GM18520 (cell line): ENCODE data around the gene CRB2.

Experiments used
- ATAC-seq: cut with Tn5 transposase; IDR thresholded peaks from one replicate; pipeline ENCODE4 v1.9.1; 2021; ENCODE audit not compliant: unreplicated experiment

CRB2 gene

GRCh38 chr9:123377211-123377971, 21.4 kb downstream of the CRB2 start:
- no peak for ATAC-seq

DNA sequence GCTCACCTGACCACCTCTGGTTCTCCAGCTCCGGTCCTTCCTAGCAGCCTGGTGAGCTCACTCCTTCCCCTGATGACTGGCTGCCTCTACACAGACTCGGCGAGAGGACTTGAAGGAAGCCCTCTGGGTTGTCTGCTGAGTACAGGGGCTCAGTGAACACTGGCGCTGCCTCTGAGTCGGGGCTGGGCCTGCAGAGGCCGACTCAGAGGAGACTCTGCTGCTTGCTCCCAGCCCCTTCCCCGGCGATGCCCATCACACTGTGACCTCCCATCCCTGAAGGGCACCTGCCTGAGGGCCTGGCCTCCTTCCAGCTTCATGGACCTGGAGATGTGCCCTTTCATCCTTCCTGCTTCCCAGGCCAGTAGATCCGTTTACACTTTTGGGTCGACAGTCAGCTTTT, 22.0 kb downstream of the CRB2 start:
- ATAC-seq = no peak

DNA sequence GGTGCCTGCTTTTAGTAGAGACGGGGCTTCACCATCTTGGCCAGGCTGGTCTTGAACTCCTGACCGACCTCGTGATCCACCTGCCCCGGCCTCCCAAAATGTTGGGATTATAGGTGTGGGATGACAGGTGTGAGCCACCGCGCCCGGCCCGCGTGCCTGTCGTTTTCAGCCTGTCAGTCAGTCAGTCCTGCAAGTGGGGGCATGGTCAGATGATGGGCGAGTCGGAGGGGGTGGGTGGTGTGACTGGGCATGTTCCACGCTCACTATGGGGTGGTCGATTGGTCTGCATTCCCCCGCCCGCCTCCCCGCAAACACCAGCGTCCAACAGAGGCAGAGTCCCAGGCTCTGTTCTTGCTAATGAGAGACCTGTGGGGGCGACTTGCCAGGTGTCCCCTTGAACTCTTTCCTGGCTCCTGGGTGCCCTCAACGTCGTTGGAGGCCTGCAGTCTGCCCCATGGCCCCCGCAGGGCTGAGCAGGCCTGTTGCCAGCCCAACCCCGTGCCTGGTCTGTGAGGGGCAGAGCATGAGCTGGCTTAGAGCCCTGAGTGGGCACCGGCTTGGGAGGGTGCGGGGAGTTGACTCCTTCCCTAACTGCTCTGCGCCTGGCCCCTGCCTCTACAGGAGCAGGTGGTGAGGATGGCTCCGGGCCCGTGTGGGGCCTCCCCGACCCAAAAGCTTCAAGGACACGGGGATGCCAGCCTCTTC, 23.1 kb downstream of the CRB2 start:
- ATAC-seq = no peak

DNA sequence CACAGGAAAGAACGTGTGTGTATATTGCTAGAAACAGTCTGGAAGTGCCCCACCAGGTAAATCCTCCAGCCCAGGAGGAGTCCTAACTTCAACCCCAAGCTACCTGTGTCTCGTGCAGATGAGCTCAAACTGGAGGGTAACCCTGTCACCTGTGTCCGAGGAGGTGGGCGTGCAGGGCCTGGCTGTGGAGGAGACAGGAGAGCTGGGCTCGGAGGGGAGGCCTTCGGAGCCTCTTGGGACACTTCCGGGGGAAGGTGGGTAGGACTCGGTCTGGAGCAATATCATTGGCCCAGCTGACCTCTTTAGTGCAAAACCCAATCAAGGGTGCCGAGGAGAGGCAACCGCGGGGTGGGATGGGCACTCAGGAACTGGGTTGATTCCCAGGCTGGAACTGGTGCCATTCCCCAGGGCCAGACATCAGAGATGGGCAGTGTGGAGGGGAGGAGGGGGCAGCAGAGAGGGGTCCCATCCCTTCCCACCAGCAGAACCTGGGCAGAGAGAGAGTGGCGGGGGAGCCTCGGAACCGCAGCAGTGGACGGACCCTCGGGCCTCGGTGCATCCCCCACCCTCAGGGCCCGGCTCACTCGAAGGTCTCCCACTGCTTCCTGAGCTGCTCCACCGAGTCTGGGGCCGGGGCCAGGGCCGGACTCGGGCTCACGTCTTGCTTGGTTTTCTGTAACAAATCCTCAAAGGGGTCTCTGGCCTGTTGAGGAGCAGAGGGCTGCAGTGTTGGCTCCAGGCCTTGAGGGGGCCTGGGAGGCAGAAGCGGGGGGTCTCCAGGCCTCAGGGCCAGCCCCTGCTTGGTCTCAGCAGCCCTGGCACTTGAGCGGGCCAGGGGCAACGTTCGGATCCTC, 25.1 kb downstream of the CRB2 start:
- no peak for ATAC-seq

DNA sequence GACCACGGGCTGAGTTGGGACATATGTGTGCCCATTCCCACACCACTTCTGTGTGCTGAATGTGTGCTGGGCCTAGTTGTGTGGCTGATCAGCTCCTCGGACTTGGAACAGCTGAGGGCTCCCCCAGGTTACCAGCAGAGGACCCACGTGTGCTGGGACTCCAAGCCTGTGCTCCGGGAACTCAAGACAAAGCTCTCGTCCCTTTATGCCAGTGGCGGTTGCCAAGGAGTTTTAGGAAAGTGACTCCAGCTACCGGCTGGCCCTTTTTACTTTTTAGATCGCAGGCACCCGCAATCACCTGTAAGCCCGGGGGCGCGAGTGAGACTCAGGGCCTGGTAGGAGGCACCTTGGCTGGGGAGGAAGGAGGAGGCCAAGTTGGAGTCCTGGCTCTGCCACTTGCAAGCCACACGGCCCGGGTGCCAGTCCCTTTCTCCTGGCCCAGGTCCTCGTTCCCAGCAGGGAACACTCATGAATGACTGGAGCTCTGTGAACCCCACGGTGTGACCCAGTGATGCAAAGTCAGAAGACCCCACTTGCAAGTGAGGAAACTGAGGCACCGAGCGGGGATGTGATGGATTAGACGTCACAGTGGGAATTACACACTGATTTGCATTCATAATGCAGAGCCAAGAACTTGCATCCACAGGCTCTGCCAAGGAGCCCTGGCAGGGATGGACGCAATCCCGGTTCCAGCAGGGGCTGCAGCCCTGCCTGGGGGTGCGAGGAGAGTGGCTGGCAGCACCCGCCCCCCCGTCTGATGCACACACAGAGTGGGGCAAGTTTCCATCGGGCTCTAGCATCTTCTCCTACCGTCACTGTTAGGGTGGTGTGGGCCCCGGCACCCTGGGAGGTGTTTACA, 26.9 kb downstream of the CRB2 start:
- no peak for ATAC-seq

DNA sequence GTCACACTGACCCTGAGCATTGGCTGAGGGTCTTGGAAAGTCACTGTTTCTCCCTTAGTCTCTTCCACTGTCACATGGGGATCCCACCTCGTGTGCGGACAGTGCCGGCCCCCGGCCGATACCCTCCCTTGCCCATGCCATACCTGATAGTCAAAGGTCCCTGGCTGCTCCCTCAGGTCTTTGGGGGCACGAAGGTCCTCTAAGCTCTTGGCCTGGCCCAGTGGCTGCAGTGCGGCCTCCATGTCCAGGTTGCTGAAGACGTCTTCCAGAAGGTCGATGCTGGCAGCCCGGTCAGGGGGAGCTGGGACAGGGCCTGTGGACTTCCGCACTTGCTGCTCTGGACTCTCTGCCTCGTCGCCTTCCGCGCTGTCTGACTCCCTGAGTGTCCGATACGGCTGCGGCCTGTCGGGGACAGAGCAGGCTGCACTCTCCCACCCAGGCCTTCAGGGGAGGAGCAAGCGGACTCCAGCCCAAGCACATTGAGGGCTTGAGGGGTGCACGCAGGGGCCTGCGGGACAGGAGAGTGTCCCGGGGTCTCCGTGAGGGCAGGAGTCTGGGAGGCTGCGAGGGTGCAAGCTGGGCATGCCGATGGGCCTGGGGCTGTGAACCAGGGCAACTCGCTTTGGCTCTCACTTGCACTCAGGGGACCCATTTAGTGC, 27.6 kb downstream of the CRB2 start:
- no peak for ATAC-seq

- no peak for ATAC-seq
Observed at GRCh38 chr9:123387686-123388085, 31.7 kb downstream of the CRB2 start.

- no peak for ATAC-seq
Observed at GRCh38 chr9:123389070-123389469, 33.1 kb downstream of the CRB2 start.

DNA sequence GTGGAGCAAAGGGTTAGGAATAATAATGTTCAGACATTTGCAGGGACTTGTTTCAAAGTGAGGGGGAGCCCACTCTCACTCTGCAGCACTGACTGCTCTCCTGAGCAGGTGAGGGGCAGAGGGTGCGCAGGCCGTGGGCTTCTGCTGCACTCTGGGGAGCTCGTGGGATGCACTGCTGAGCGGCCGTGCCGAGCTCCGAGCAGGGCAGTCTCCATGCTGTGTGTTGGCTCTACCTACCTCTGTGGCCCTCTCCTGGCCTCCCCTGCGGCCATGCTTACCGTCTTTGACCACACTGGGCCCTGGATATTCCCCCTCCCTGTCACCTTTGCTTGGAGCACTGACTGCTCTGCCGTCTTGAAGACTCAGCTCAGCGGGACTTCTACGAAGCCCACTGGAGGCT, 33.7 kb downstream of the CRB2 start:
- ATAC-seq = no peak

GRCh38 chr9:123390337-123391135, 34.5 kb downstream of the CRB2 start:
- ATAC-seq = no peak

DNA sequence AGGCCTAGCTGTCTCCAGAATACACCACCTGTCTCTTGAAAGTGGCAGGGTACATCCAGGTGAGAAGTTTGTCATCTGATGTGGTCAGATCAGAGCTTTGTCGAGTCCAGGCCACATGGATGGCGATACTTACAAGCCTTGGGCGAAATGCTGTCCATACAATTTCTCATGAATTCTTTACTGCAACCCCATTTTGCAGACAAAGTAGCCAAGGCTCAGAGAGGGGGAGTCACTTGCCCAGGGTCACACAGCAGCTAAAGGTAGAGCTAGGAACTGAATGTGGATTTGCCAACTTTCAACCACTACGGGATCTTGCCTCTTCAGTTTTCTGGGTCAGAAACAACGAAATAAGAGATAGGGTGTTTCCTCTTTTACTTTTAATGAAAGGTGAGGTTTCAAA, 35.2 kb downstream of the CRB2 start:
- ATAC-seq = no peak

DNA sequence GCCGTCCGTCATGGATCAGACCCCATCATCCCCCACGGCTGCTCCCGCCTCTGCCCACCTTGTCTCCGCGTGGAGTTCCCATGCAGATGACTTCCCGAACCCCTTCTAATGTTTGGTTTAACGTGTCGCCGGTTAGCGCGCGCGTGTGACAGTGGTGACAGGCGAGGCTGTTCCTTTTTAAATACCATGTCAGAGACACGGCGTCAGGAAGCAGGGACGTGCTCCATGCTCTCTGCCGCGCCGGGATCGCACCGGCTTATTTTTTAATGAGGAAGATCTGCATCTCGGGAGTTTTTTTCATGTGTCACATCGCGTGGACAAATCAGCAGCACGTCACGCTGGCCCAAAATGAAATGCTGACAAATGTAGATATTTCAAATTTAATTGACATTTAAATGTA, 35.9 kb downstream of the CRB2 start:
- no peak for ATAC-seq

DNA sequence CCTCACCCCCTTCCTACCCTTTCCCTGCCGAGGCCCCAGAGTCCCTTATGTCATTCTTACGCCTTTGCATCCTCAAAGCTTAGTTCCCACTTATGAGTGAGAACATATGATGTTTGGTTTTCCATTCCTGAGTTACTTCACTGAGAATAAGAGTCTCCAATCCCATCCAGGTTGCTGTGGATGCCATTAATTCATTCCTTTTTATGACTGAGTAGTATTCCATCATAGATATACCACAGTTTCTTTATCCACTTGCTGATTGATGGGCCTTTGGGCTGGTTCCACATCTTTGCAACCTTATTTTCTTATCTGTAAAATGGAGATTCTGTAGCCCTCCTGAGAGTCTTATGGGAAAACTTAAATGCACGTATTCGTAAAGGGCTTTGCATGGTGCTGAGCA, 36.8 kb downstream of the CRB2 start:
- no peak for ATAC-seq

DNA sequence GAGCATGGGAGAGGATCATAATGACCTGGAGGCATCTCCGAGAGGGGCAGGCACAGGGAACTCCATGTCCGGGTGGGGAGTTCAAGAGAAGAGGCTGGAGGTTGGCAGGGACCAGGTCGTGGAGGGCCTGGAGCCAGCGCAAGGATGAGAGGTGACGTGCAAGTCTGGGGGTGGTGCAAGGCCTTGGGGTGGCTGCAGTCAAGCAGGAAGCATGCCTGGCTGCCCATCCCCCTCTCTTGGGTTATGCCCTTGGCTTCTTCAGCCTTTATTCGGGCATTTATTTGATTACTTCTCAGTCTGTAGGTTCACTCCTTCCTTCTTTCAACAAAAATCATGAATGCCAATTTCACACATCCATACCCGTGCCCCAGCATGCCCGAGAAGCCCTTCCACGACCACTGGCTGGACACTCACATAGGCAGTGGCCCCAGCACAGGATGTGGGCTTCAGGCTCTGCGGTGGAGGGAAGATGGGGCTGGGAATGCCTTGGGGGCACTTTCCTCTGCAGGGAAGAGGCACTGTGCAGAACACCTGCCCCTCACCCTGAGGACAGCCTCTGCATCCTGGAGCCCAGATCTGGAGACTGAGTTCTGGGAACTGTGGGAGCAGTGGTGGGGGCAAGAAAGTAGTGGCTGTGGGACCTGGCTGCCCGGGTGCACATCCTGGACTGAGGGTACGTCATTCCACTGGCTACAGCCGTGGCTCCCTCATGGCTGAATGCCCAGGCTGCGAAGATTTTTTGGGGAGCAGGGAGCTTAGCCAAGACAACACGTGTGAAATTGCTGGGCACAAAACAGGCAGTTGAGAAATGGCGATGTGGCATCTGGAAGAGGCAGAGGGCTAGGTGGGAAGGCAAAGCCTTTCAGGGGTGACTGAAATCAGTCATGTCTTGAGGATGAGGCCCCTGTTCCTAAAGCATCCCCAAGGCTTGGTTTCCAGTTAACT, 38.6 kb downstream of the CRB2 start:
- ATAC-seq = no peak

GRCh38 chr9:123395276-123395688, 39.3 kb downstream of the CRB2 start:
- ATAC-seq = no peak

GRCh38 chr9:123395689-123396511, 39.9 kb downstream of the CRB2 start:
- ATAC-seq = no peak

DNA sequence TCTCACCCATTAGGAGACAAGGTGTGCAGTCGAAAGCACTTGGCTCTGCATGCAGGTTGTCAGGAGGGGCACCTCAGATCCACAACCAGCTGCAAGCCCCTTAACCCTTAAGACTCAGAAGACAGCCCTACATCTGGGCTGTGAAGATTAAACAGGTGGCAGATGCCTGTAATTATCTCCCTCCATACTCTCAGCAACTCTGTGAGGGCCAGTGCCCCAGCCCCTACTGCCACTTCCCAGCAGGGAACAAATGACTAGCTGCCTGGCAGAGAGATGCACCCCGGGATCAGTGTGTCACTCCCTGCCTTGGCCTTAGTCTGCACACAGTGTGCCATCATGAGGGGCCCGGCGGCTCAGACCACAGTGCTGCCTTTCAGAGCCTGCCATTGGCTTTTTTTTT, 42.0 kb downstream of the CRB2 start:
- no peak for ATAC-seq
